ENCODE measurements around the gene SCUBE3.

The SCUBE3 gene

DNA sequence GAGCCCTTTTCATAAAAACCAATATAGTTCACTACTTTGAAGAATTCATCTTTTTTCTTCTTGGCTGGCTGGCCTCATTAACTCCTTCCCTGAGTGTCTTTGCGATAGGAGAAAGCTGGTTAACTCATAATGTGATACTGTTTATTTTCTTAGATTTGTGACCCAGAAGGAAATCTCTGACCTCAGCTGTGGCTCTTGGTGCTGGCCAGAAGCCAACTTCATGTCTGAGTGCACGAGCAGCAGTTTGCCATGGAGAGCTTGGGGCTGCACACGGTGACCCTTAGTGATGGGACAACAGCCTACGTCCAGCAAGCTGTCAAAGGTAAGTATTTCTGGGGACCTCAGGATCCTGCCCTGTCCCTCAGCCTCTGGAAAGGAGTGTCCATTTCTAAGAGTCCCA is 67.1 kb downstream of the SCUBE3 start:
- Histone ChIP-seq H2AFZ (ENCODE audit: low read length) (no peak overlapping the region), H3F3A (ENCODE audit: low read depth) (no peaks in the 10 kb centered on the region), H3K4me3 (ENCODE audit: low read length, poor library complexity, severe bottlenecking) (no peak overlapping the region), H3K9ac (ENCODE audit: low read depth, low read length, poor library complexity, severe bottlenecking) (no peak overlapping the region), H4K20me1 (ENCODE audit: insufficient read depth, low read length, poor library complexity, severe bottlenecking) (no peaks in the 10 kb centered on the region), H3K9me2 (replicated peaks; ENCODE audit: low read depth, low read length) (no peaks in the 10 kb centered on the region), H3K27me3 (ENCODE audit: insufficient read depth, low read length, poor library complexity, severe bottlenecking) (no peaks in the 10 kb centered on the region), H3K36me3 (ENCODE audit: insufficient read depth, low read length) (peaks cover 5% of the 10 kb centered on the region; the same call in 1 of the 2 replicates), H3K9me3 (ENCODE audit: insufficient read depth, low read depth, low read length) (no peaks in the 10 kb centered on the region), H3K79me2 (ENCODE audit: insufficient read depth, low read length) (no peaks in the 10 kb centered on the region), H3K4me2 (ENCODE audit: low read depth, low read length, poor library complexity, severe bottlenecking) (no peak overlapping the region), H3K4me1 (ENCODE audit: insufficient read depth, low read length, poor library complexity, severe bottlenecking) (no peaks in the 10 kb centered on the region)
- TF ChIP-seq EZH2phosphoT487 (IDR thresholded peaks at IDR 0.05; ENCODE audit: borderline replicate concordance) (no peak), CTCF (conservative IDR thresholded peaks at IDR 0.05; ENCODE audit: low read length) (no peak)

DNA sequence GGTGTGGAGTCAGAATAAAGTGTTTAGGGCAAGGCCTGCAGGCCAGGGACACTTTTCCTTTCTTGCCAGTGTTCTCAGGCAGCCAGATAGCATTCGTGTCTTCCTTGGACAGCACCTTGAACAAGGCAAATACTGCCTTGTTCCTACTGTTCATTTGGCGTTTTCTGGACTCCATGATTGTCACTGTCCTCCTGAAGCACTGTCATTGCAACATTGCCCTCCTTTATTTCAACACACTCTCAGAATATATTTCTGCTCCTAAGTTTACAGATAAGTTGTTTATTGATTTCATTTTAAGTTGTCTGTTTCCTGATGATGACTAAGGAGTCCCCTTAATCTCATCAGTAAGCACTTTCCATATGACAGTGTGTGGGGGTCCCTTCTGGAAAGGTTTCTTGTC is 68.7 kb downstream of the SCUBE3 start:
- Histone ChIP-seq H3K36me3 (ENCODE audit: insufficient read depth, low read length) (peaks cover 13% of the 10 kb centered on the region; the same call in 1 of the 2 replicates), H3K4me1 (ENCODE audit: insufficient read depth, low read length, poor library complexity, severe bottlenecking) (no peaks in the 10 kb centered on the region), H4K20me1 (ENCODE audit: insufficient read depth, low read length, poor library complexity, severe bottlenecking) (no peaks in the 10 kb centered on the region), H3K27me3 (ENCODE audit: insufficient read depth, low read length, poor library complexity, severe bottlenecking) (no peaks in the 10 kb centered on the region), H3K9me2 (replicated peaks; ENCODE audit: low read depth, low read length) (no peaks in the 10 kb centered on the region), H3K9ac (ENCODE audit: low read depth, low read length, poor library complexity, severe bottlenecking) (no peak overlapping the region), H3K79me2 (ENCODE audit: insufficient read depth, low read length) (no peaks in the 10 kb centered on the region), H3K9me3 (ENCODE audit: insufficient read depth, low read depth, low read length) (no peaks in the 10 kb centered on the region), H3K4me3 (ENCODE audit: low read length, poor library complexity, severe bottlenecking) (no peak overlapping the region), H3F3A (ENCODE audit: low read depth) (no peaks in the 10 kb centered on the region), H2AFZ (ENCODE audit: low read length) (no peak overlapping the region), H3K4me2 (ENCODE audit: low read depth, low read length, poor library complexity, severe bottlenecking) (no peak overlapping the region)
- TF ChIP-seq CTCF (conservative IDR thresholded peaks at IDR 0.05; ENCODE audit: low read length) (no peak), EZH2phosphoT487 (IDR thresholded peaks at IDR 0.05; ENCODE audit: borderline replicate concordance) (no peak)

DNA sequence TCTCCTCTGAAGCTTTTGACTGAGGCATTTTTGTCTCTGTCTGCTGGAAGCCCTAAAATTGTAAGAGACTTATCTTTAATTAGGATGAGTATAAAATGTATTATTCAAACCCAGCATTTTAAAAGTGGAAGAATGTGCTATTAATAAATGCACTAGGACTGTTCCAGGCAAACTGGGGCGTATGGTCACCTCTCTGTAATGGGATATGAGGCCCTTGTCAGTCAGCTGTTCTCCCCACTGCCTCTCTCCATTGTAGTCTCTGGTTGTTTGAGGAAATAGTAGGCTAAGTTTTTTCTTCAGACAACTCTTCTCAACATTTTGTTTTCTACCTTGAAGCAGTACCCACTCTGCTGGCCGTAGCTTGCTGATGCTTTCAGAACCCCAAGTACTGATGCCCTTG is 69.6 kb downstream of the SCUBE3 start:
- TF ChIP-seq CTCF (conservative IDR thresholded peaks at IDR 0.05; ENCODE audit: low read length) (no peak), EZH2phosphoT487 (IDR thresholded peaks at IDR 0.05; ENCODE audit: borderline replicate concordance) (no peak)
- Histone ChIP-seq H3K4me2 (ENCODE audit: low read depth, low read length, poor library complexity, severe bottlenecking) (no peak overlapping the region), H3K4me1 (ENCODE audit: insufficient read depth, low read length, poor library complexity, severe bottlenecking) (no peaks in the 10 kb centered on the region), H4K20me1 (ENCODE audit: insufficient read depth, low read length, poor library complexity, severe bottlenecking) (no peaks in the 10 kb centered on the region), H3K27me3 (ENCODE audit: insufficient read depth, low read length, poor library complexity, severe bottlenecking) (no peaks in the 10 kb centered on the region), H3K9me3 (ENCODE audit: insufficient read depth, low read depth, low read length) (no peaks in the 10 kb centered on the region), H3F3A (ENCODE audit: low read depth) (no peaks in the 10 kb centered on the region), H2AFZ (ENCODE audit: low read length) (no peak overlapping the region), H3K4me3 (ENCODE audit: low read length, poor library complexity, severe bottlenecking) (no peak overlapping the region), H3K9ac (ENCODE audit: low read depth, low read length, poor library complexity, severe bottlenecking) (no peak overlapping the region), H3K36me3 (ENCODE audit: insufficient read depth, low read length) (peaks cover 13% of the 10 kb centered on the region; the same call in 1 of the 2 replicates), H3K79me2 (ENCODE audit: insufficient read depth, low read length) (no peaks in the 10 kb centered on the region), H3K9me2 (replicated peaks; ENCODE audit: low read depth, low read length) (no peaks in the 10 kb centered on the region)
